DND-41 (cell line): Measurements from ENCODE around the gene KIF14.

Experiments used
- ATAC-seq: fragments of 200-7000 bp; cut with Tn5 transposase; 3 replicates; pipeline ENCODE4 v1.9.1; 2021; ENCODE audit warnings: low read depth; ENCODE audit not compliant: insufficient read depth
- DNase-seq: peaks from one replicate; pipeline ENCODE4 v3.0.0-alpha.2; 2020
- H2AFZ ChIP-seq: 2 replicates; pipeline ENCODE4 v1.6.0; 2012; ENCODE audit warnings: low read depth, low read length
- H3K27ac ChIP-seq: 2 replicates; pipeline ENCODE4 v1.5.1; 2012; ENCODE audit warnings: low read length, inconsistent platforms
- H3K27me3 ChIP-seq: fragments of 200-600 bp; sonication (generic); 2 replicates; pipeline ENCODE4 v1.6.0; 2012; ENCODE audit warnings: low read length, mild to moderate bottlenecking, inconsistent platforms; ENCODE audit not compliant: insufficient read depth, poor library complexity
- H3K36me3 ChIP-seq: 2 replicates; pipeline ENCODE4 v1.5.1; 2012; ENCODE audit warnings: low read length, inconsistent platforms; ENCODE audit not compliant: insufficient read depth
- H3K4me1 ChIP-seq: 2 replicates; pipeline ENCODE4 v1.5.1; 2012; ENCODE audit warnings: mild to moderate bottlenecking, low read length; ENCODE audit not compliant: insufficient read depth
- H3K4me2 ChIP-seq: 2 replicates; pipeline ENCODE4 v1.6.0; 2012; ENCODE audit warnings: mild to moderate bottlenecking, moderate library complexity, low read length, inconsistent platforms; ENCODE audit not compliant: insufficient read depth
- H3K4me3 ChIP-seq, 2 experiments: fragments of 200-600 bp in 1 of 2; shearing (Covaris generic) in 1 of 2; 2 replicates each; pipeline ENCODE4 v1.5.1; 2012 to 2016; ENCODE audit warnings: inconsistent platforms in 2 of 2, low read length in 2 of 2, mild to moderate bottlenecking in 2 of 2, low read depth in 1 of 2, moderate library complexity in 1 of 2
- H3K79me2 ChIP-seq: 2 replicates; pipeline ENCODE4 v1.6.0; 2012; ENCODE audit warnings: low read length, inconsistent platforms; ENCODE audit not compliant: insufficient read depth
- H3K9ac ChIP-seq: 2 replicates; pipeline ENCODE4 v1.6.0; 2012; ENCODE audit warnings: low read depth, mild to moderate bottlenecking, inconsistent platforms, low read length, moderate library complexity
- H3K9me3 ChIP-seq: 2 replicates; pipeline ENCODE4 v1.5.1; 2012; ENCODE audit warnings: low read length, moderate library complexity, mild to moderate bottlenecking, inconsistent platforms; ENCODE audit not compliant: insufficient read depth, severe bottlenecking
- H4K20me1 ChIP-seq: 2 replicates; pipeline ENCODE4 v1.6.0; 2012; ENCODE audit warnings: low read length; ENCODE audit not compliant: insufficient read depth
- CTCF ChIP-seq: IDR thresholded peaks from 2 replicates; pipeline ENCODE4 v1.5.1; 2012; ENCODE audit warnings: borderline replicate concordance, low read length, moderate library complexity, mild to moderate bottlenecking; ENCODE audit not compliant: poor library complexity, severe bottlenecking; ENCODE audit errors: extremely low read depth
- EZH2 ChIP-seq: IDR thresholded peaks from 3 replicates; pipeline ENCODE4 v1.6.1; 2012; ENCODE audit warnings: borderline replicate concordance, low read depth, mild to moderate bottlenecking, moderate library complexity, low read length, inconsistent platforms; ENCODE audit not compliant: severe bottlenecking

Gene KIF14

GRCh38 chr1:200628223-200628881, 7.8 kb upstream of the KIF14 start:
- Histone ChIP-seq H3K4me2 (no peak overlapping the region), H3K4me1 (peaks cover 14% of the 10 kb centered on the region), H2AFZ (no peak overlapping the region), H3K27me3 (no peaks in the 10 kb centered on the region), H3K27ac (no peak overlapping the region), H3K9ac (no peak overlapping the region), H3K36me3 (no peaks in the 10 kb centered on the region), H4K20me1 (no peaks in the 10 kb centered on the region), H3K4me3 (no peak overlapping the region), H3K9me3 (no peaks in the 10 kb centered on the region), H3K79me2 (no peaks in the 10 kb centered on the region)
- DNase-seq: no peak
- TF ChIP-seq CTCF: no peak
- ATAC-seq: no peak

- ATAC-seq (no peak), DNase-seq (no peak)
- no peak overlapping the region for H2AFZ ChIP-seq
- no peaks in the 10 kb centered on the region for H3K9me3 ChIP-seq
- H3K4me1 ChIP-seq: peaks cover 20% of the 10 kb centered on the region
- H3K4me2 ChIP-seq: no peak overlapping the region
- TF ChIP-seq CTCF (no peak), EZH2 (no peak)
- H3K4me3 ChIP-seq: no peak overlapping the region
- no peaks in the 10 kb centered on the region for H3K79me2 ChIP-seq
- no peaks in the 10 kb centered on the region for H3K36me3 ChIP-seq
- no peaks in the 10 kb centered on the region for H3K27me3 ChIP-seq
- no peaks in the 10 kb centered on the region for H4K20me1 ChIP-seq
- H3K27ac ChIP-seq: no peak overlapping the region
- no peak overlapping the region for H3K9ac ChIP-seq
Observed at GRCh38 chr1:200627575-200628222, 7.1 kb upstream of the KIF14 start.

GRCh38 chr1:200626853-200627534, 6.4 kb upstream of the KIF14 start:
- no peaks in the 10 kb centered on the region for H3K9me3 ChIP-seq
- H3K4me2 ChIP-seq: no peak overlapping the region
- no peak overlapping the region for H3K4me3 ChIP-seq
- H3K27me3 ChIP-seq: no peaks in the 10 kb centered on the region
- no peaks in the 10 kb centered on the region for H3K79me2 ChIP-seq
- no peaks in the 10 kb centered on the region for H3K36me3 ChIP-seq
- H3K27ac ChIP-seq: no peak overlapping the region
- no peak overlapping the region for H3K9ac ChIP-seq
- no peaks in the 10 kb centered on the region for H4K20me1 ChIP-seq
- H2AFZ ChIP-seq: no peak overlapping the region
- DNase-seq: no peak
- no peak for TF ChIP-seq EZH2
- no peak for TF ChIP-seq CTCF
- peaks cover 25% of the 10 kb centered on the region for H3K4me1 ChIP-seq
- ATAC-seq: no peak
